DOHH2 (cell line): Measurements from ENCODE around the gene STPG2.

Source experiments
- H3F3A ChIP-seq: fragments of 200-600 bp; sonication (generic), shearing (Covaris generic); 2 replicates; pipeline ENCODE4 v1.6.0; 2016; ENCODE audit warnings: antibody characterized with exemption, mild to moderate bottlenecking; ENCODE audit not compliant: control insufficient read depth, insufficient read depth
- H3K27ac ChIP-seq: fragments of 200-600 bp; sonication (generic); 2 replicates; pipeline ENCODE4 v1.5.1; 2014; ENCODE audit warnings: low read depth, mild to moderate bottlenecking, low read length, moderate library complexity
- H3K27me3 ChIP-seq: fragments of 200-600 bp; sonication (generic); 2 replicates; pipeline ENCODE4 v1.6.1; 2014; ENCODE audit warnings: mild to moderate bottlenecking, low read length, mixed read lengths; ENCODE audit not compliant: control insufficient read depth
- H3K36me3 ChIP-seq: fragments of 200-600 bp; sonication (generic); 2 replicates; pipeline ENCODE4 v1.6.1; 2014; ENCODE audit warnings: mild to moderate bottlenecking, low read length, moderate library complexity, mixed read lengths; ENCODE audit not compliant: control insufficient read depth
- H3K4me1 ChIP-seq: fragments of 200-600 bp; sonication (generic); 2 replicates; pipeline ENCODE4 v1.6.1; 2014; ENCODE audit warnings: mild to moderate bottlenecking, low read length, mixed read lengths; ENCODE audit not compliant: control insufficient read depth
- H3K4me2 ChIP-seq: fragments of 200-600 bp; sonication (generic); 2 replicates; pipeline ENCODE4 v1.6.0; 2014; ENCODE audit warnings: mild to moderate bottlenecking, low read length, moderate library complexity
- H3K4me3 ChIP-seq: fragments of 200-600 bp; sonication (generic); 2 replicates; pipeline ENCODE4 v1.5.1; 2014; ENCODE audit warnings: mild to moderate bottlenecking, low read length, mixed read lengths
- H3K79me2 ChIP-seq: fragments of 200-600 bp; sonication (generic); 2 replicates; pipeline ENCODE4 v1.6.1; 2014; ENCODE audit warnings: mild to moderate bottlenecking, low read length, mixed read lengths; ENCODE audit not compliant: control insufficient read depth
- H3K9me2 ChIP-seq: fragments of 200-600 bp; sonication (generic); replicated peaks from 2 replicates; pipeline ENCODE4 v1.6.1; 2014; ENCODE audit warnings: mild to moderate bottlenecking, low read length, mixed read lengths; ENCODE audit not compliant: control insufficient read depth
- H3K9me3 ChIP-seq: fragments of 200-600 bp; sonication (generic); 2 replicates; pipeline ENCODE4 v1.6.1; 2014; ENCODE audit warnings: antibody characterized with exemption, low read length, mixed read lengths; ENCODE audit not compliant: control insufficient read depth, insufficient read depth
- H4K20me1 ChIP-seq: fragments of 200-600 bp; sonication (generic); 2 replicates; pipeline ENCODE4 v1.6.0; 2014; ENCODE audit warnings: low read depth, mild to moderate bottlenecking, antibody characterized with exemption, low read length, moderate library complexity; ENCODE audit not compliant: control insufficient read depth, insufficient read depth
- EZH2phosphoT487 ChIP-seq: fragments of 200-600 bp; sonication (generic); IDR thresholded peaks from 2 replicates; pipeline ENCODE4 v1.6.1; 2017; ENCODE audit warnings: borderline replicate concordance, mild to moderate bottlenecking, antibody characterized with exemption, low read length, moderate library complexity, mixed read lengths
- TF ChIP-seq, protein P1 (sequence below): fragments of 200-600 bp; sonication (generic); IDR thresholded peaks from one replicate; pipeline ENCODE4 v1.5.1; 2014; ENCODE audit warnings: antibody characterized with exemption, mild to moderate bottlenecking, low read depth, low read length; ENCODE audit not compliant: poor library complexity, severe bottlenecking

The STPG2 gene

DNA sequence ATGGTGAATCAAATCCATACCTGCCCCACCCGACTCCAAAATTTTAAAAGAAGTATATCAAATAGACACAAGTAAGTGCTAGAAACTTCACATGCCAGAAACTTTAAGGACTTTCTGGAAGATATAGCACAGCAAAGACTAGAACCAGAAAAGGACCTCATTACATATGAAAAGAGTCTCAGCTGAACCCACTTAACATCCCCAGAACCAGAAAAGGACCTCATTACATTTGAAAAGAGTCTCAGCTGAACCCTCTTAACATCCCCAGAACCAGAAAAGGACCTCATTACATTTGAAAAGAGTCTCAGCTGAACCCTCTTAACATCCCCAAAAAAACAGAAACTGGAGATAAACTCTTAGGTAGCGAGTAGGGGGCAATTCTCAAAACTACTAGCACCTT is 32.3 kb downstream of the STPG2 start:
- no peak overlapping the region for H3K27ac ChIP-seq
- H3K9me3 ChIP-seq, result no peaks in the 10 kb centered on the region
- no peaks in the 10 kb centered on the region for H3K36me3 ChIP-seq
- H3K4me2 ChIP-seq, result no peak overlapping the region
- no peaks in the 10 kb centered on the region for H4K20me1 ChIP-seq
- no peaks in the 10 kb centered on the region for H3F3A ChIP-seq
- H3K27me3 ChIP-seq, result peaks cover 2% of the 10 kb centered on the region; the same call in 1 of the 2 replicates
- no peaks in the 10 kb centered on the region for H3K9me2 ChIP-seq
- TF ChIP-seq, protein P1, sequence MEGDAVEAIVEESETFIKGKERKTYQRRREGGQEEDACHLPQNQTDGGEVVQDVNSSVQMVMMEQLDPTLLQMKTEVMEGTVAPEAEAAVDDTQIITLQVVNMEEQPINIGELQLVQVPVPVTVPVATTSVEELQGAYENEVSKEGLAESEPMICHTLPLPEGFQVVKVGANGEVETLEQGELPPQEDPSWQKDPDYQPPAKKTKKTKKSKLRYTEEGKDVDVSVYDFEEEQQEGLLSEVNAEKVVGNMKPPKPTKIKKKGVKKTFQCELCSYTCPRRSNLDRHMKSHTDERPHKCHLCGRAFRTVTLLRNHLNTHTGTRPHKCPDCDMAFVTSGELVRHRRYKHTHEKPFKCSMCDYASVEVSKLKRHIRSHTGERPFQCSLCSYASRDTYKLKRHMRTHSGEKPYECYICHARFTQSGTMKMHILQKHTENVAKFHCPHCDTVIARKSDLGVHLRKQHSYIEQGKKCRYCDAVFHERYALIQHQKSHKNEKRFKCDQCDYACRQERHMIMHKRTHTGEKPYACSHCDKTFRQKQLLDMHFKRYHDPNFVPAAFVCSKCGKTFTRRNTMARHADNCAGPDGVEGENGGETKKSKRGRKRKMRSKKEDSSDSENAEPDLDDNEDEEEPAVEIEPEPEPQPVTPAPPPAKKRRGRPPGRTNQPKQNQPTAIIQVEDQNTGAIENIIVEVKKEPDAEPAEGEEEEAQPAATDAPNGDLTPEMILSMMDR, result no peak
- TF ChIP-seq EZH2phosphoT487, result no peak
- H3K4me3 ChIP-seq, result no peak overlapping the region
- H3K4me1 ChIP-seq, result no peaks in the 10 kb centered on the region
- H3K79me2 ChIP-seq, result no peaks in the 10 kb centered on the region

DNA sequence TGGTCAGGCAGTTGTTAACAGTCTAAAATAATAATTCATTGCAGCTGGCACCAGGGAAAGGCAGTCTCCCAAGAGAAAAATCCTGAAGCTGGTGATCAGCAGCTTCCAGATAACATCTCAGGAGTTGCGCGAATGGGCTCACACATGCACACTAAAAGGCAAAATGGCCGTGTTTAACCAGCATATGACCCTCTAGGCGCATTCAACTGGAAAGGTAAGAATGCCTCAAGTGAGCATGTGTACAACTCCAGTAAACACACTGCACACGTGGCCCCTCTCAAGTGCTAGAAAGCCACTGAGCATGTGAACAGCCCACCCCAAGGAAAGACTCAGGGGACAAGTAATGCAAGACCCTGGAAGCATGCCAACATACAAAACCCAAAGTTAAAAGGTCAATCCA is 33.1 kb downstream of the STPG2 start:
- Histone ChIP-seq H4K20me1 (no peaks in the 10 kb centered on the region), H3K4me2 (no peak overlapping the region), H3K9me2 (no peaks in the 10 kb centered on the region), H3F3A (no peaks in the 10 kb centered on the region), H3K36me3 (no peaks in the 10 kb centered on the region), H3K79me2 (no peaks in the 10 kb centered on the region), H3K4me1 (no peaks in the 10 kb centered on the region), H3K9me3 (no peaks in the 10 kb centered on the region), H3K27ac (no peak overlapping the region), H3K27me3 (peaks cover 2% of the 10 kb centered on the region; the same call in 1 of the 2 replicates), H3K4me3 (no peak overlapping the region)
- TF ChIP-seq EZH2phosphoT487, result no peak
- TF ChIP-seq, protein P1, result no peak

DNA sequence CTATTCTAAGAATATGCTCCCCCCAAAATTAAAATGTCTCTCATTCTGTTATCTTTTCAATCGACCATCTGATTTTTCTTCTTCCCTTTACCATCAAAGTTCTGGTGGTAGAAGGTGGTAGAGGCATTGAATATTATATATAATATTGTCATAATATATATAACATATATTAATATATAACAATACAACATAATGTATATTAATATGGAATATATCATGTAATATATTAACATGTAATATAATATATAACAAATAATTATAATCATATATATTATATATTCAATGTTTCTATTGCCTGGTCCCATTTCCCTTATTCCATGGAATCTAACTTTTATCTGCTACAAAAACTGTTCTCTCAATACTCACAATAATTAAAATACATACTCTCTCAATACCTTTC is 40.6 kb downstream of the STPG2 start:
- no peak overlapping the region for H3K4me3 ChIP-seq
- no peak overlapping the region for H3K4me2 ChIP-seq

DNA sequence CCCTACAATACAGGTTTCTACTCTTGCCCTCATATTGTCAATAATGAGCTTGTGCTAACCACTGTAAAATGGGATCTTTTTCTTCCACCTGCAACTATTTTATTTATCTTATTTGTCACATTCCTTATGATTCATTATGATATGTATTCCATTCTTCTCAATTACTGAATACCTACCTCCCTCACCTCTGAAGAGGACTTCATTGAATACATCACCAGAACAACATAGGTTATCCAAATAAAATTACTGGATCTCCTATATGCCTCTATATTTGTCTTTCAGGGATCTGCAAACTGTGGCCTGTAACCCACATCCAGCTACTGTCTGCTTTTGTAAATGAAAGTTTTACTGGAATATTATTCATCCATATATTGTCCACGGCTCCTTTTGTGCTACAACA is 41.3 kb downstream of the STPG2 start:
- H3K27ac ChIP-seq, result no peak overlapping the region
- no peaks in the 10 kb centered on the region for H3K36me3 ChIP-seq
- no peak overlapping the region for H3K4me2 ChIP-seq
- H3K9me3 ChIP-seq, result no peaks in the 10 kb centered on the region
- no peaks in the 10 kb centered on the region for H4K20me1 ChIP-seq
- no peaks in the 10 kb centered on the region for H3K9me2 ChIP-seq
- H3F3A ChIP-seq, result no peaks in the 10 kb centered on the region
- TF ChIP-seq, protein P1, result no peak
- no peak for TF ChIP-seq EZH2phosphoT487
- H3K27me3 ChIP-seq, result peaks cover 3% of the 10 kb centered on the region; the same call in 1 of the 2 replicates
- H3K4me3 ChIP-seq, result no peak overlapping the region
- no peaks in the 10 kb centered on the region for H3K79me2 ChIP-seq
- H3K4me1 ChIP-seq, result no peaks in the 10 kb centered on the region

More for the DNA sequence above, 40.6 kb downstream of the STPG2 start:
- Histone ChIP-seq H3F3A (no peaks in the 10 kb centered on the region), H3K36me3 (no peaks in the 10 kb centered on the region), H4K20me1 (no peaks in the 10 kb centered on the region), H3K9me3 (no peaks in the 10 kb centered on the region), H3K9me2 (no peaks in the 10 kb centered on the region), H3K4me1 (no peaks in the 10 kb centered on the region), H3K27me3 (peaks cover 3% of the 10 kb centered on the region; the same call in 1 of the 2 replicates), H3K27ac (no peak overlapping the region), H3K79me2 (no peaks in the 10 kb centered on the region)
- no peak for TF ChIP-seq EZH2phosphoT487
